HG03108 (cell line): Measurements from ENCODE around the gene SNX5.

Source experiments
- ATAC-seq: cut with Tn5 transposase; IDR thresholded peaks from one replicate; pipeline ENCODE4 v1.9.1; 2021; ENCODE audit warnings: moderate library complexity; ENCODE audit not compliant: unreplicated experiment

The SNX5 gene

DNA sequence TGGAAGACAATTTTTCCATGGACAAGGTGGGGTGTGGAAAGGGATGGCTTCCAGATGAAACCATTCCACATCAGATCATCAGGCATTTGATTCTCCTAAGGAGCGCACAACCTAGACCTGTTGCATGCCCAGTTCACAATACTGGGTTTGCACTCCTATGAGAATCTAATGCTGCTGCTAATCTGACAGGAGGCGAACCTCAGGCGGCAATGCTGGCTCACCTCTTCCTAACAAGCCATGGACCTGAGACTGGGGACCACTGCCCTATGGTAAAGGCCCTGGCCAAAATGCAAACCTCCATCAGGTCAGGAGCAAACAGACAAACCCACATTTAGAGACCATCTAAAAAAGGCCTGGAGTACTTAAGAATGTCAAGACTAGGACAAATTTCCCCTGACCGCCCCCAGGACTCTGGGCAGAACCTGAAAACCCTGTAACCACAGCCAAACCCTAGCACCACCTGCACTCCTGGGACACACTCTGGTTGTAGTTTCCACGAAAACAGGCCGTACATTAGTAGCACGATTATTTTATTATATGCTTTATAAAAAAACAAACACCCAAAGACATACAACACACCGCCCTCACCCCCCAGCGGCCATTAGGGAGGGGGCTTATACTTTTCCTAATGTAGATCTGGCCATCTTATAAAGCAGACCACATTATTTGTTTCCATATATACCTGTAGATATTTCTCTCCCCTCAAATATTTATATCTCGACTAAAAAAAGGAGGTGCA lies 27.3 kb downstream of the SNX5 start:
- no peak for ATAC-seq

DNA sequence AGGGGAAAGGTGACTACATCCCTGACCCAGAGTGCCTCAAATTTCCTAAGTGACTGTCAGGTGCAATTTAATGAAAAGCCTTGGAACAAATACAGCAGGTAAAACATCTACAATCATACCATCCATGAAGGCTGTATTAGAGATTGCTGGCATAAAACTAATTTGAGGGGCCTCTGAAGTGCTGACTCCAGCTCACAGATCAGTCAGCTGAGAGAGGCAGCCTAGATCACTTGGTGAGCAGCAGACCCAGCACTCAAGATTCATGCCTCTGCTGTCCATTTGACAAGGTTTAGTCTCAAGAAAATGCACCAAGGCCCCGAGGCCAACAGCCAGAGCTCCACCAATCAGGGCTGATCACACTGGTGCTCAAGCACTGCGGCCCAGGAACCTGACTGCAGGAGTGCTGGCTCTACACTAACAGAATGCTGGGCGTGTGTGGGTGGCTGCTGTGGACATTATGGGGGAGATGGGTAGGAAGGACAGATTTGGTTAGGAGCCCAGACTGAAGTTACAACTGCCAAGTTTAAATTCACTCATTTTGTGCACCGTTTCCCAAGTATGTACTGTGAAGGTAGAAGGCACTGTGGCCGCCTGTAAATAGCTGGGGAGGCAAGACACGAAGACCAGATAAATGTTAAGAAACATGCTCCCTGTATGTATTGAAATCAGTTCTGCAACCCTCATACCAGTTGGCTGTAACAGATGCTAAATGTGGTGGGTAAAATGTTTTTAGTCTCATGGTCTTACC lies 28.2 kb downstream of the SNX5 start:
- no peak for ATAC-seq

DNA sequence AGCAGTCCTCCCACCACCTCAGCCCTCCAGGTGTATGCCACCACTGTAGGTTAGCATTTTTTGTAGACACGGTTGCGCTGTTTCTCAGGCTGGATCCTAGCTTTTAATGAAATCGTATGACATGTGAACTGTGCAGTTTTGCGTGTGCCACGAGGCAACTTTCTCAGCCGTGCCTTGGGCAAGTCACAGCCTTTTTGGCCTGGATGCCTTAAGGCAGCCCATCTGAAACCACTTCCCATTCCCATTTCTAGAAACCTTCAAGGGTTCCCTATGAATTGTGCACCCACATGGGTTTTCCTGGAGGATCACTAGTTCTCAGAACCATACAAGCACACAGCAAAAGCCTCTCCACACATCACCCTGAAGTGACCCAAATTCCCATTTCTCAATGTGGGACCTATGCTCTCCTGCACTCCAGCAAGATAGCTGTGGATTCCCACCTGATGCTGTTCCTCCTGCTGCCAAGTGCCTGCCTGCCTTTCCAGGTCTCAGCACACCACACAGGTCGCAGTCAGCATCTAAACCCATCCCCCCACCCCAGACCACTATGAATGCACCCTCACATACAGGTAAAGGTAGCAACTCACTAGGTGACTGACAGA lies 28.9 kb downstream of the SNX5 start:
- ATAC-seq: no peak

DNA sequence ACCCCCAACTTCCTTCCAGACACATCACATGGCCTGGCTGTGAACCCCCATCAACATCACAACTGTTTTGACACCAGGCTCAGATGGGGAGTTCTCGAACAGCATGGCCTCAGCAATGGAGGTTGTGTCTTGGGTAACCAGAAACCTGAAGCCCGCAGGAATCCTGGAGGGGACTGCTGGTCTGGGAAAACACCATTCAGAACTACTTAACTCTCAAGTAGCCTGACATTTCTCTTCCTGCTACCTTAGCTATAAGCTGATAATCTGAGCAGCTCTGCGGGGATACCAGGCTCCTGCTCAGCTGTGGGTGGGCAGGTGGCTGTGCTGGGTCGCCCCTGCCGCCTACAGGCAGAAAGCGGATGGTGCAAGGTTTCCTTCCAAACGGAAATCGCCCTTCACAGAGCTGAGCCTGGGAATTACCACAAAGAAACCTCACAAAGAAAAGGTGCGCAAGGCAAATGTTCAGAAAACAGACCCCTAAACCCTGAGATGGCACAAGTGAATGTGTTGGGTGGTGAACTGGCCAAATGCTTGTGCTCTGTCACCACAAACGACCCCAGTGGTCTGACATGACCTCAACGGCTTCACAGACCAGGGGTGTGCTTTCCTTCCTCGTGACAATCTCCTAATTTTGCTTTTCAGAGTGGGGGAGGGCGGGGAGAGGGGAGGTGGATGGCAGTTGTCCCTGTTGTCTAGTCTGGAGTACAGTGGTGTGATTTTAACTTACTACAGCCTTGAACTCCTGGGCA lies 29.5 kb downstream of the SNX5 start:
- peak; percentile 76 for ATAC-seq

DNA sequence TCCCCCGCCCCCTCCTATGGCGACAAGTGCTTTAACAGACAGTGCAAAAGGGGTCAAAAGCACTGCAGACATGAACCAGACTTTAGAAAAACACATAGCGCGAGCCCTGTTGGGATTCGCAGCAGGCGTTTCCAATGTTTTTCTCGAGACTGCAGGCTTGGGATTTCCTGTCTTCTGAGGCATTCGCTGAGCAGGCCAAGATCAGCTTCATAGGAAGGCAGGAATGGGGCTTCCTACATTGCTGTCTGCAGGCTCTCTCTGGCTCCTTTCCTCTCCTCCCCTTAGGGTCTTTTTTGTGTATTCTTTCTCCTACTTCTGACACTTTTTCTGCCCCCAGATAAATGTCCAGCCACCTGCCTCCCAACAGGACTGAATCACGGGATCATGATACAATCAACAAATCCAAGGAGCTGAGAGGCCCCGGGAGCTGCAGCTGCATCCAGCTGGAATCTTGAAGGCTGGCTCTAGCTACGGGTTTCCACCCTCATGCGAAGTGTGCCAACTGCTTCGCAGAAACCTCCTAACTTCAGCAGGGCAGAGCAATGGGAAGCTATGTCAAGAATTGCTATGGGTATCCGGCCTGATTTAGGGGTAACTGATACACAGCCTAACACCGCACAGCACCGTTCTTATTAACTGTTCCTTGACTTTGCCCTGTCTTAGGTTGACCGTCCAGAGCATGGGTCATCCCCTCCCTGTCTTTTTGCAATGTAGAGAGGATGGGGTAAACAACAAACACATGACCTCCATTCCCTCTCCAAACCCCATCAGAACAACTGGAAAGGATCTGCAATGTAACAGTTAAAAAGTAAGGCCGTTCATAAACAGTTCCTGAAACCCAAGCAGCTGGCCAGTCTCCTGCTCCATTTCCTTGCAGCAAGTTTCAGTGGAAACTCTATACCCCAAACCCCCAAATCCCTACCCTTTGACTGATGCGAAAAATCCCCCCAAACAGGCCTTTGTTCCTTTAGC lies 31.5 kb downstream of the SNX5 start:
- ATAC-seq: no peak

DNA sequence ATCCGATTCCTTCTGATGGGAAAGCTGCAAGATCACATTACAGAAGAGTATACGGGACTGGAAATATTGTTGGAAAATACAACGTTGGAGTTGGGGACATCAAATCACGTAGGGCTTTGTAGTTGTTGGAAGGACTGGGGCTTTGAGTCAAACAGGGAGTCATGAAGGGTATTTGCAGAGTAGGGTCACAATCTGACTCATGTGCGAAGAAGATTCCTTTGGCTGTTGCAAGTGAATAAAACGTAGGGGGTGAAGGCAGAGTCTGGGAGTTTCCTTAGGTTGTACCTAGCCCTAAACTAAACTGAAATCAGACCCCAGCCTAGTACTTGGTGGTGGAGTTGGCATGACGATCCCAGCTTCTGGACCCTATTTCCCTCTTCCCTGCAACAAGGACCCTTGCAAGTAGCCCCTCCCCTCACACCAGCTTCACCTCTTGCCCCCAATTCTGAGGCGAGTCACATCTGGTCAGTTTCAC lies 32.3 kb downstream of the SNX5 start:
- ATAC-seq: no peak

DNA sequence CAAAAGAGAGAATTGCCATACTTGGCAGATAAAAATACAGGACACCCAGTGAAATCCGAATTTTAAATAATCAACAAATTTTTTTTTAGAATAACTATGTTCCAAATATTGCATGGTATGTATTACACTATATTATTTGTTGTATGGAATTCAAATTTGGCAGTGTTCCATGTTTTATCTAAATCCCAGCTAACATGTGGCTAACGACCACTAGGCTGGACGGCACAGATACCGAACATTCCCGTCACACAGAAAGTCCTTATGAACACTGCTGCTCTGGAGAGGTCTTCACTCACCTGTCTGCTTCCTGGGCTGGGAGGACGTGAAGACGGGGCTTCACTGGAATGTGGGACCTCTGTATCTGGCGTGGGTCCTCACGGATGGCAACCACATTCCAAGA lies 32.8 kb downstream of the SNX5 start:
- ATAC-seq: no peak

DNA sequence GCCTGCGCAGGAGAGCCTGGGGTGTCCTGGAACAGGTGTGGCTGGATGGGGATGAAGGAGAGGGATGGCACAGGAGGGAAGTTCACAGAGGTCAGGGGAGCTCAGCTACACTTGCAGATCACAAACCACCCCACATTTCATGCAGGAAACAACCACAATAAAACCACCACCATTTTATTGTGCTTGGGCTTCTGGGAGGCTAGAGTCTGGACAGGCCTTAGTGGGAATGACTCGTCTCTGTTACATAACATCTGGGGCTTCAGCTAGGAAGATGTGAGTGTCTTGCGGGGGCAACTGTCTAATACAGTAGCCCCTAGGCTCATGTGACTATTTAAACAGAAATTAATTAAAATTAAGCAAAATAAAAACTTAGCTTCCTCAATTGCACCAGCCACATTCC lies 33.4 kb downstream of the SNX5 start:
- no peak for ATAC-seq

DNA sequence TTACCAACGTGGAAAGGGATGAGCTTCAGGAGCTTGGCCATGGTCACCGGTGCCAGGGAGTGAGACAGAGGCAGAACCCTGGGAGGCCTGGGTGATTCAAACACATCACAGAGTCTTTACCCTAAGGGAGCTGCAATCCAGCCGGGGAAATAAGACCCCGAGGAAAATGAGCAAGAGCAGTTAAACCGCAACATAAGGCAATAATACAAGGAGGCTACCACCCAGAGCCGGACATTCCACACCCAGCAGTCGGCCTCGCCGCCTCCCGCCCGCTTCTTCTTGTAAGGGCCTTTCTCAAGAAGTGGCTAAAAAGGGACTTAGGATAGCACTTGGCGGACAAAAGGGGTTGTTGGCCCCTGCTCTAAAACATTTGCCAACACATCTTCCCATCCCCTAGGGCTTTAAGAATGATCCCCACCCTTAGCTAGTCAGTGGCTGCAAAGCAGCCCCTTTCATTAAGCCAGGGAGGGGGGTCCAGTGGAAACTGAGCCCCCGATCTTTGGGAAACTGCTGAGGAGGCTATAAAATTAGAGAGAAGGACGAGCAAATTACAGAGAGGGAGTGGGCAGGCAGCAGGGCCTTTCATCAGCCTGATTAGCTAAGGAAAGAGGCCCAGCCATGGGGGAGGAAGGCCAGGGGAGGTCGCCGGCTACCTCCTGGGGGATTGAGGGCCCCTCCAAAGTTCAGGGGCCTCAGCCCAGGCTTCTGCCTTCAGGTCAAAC lies 34.3 kb downstream of the SNX5 start:
- no peak for ATAC-seq

DNA sequence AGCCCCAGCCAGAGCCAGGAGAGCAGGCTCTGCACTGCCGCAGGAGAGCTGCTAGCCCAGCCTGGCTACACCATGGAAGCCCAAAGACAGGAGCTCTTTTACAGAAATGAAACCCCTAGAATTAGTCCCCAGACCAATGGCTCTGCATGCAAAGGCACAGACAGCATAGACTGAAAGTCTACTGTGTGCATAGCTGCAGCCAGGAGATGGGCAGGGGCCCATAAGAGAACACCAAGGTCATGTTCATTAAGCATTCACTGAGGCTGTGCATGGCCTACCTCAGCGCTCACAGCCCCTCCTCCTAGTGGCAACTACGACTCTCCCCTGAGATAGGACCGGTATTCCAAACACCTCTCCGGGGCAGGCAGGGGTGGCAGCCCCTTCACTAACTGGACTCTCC lies 34.9 kb downstream of the SNX5 start:
- ATAC-seq: no peak

DNA sequence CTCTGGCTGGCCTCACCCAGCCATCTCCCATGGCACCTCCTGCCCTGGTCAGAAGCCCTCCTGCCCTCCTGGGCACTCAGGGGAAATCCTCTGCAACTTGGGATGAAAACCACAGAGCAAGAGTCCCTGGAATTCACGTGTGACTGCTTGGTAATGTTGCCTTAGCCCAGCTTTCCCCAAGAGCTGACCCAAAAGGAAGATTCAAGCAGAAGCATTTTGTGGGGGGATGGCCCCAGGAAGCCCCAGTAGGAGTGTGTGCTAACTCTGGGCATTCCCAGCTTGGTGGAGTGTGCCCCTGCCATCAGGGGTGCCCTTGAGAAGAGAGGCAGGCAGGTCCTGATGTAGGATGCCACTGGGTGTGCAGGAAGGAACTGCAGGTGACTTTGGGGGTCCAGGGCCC lies 35.5 kb downstream of the SNX5 start:
- no peak for ATAC-seq

DNA sequence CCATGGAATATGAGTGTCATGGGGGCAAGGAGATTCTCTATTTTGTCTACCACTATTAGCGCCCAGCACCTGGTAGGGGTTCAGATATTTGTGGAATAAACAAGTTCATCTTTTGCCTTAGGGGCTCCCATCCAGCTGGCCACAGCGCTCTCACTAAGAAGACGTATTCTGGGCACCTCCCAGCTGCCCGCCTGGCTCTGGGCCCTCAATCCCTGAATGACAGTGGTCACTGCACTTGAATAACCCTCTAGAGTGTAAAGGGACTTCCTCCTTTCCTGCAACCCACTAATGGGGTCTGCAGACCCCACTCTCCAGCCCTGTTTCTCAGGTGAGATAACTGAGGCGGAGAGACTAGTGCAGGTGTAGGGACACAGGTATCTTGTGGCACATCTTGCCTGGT lies 36.2 kb downstream of the SNX5 start:
- no peak for ATAC-seq

DNA sequence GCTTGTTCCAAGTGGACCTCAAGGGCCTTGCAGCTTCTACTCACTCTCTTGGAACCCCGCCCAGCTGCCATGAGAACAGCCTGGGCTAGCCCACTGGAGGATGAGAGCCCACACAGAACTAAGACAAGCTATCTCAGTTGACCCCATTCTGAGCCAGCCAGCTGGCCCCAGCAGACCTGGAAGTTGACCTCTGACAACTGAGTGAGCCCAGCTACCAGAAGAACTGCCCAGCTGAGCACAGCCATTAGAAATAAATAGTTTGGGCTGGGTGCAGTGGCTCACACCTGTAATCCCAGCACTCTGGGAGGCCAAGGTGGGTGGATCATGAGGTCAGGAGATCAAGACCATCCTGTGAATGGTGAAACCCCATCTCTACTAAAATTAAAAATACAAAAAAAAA lies 37.1 kb downstream of the SNX5 start:
- no peak for ATAC-seq

DNA sequence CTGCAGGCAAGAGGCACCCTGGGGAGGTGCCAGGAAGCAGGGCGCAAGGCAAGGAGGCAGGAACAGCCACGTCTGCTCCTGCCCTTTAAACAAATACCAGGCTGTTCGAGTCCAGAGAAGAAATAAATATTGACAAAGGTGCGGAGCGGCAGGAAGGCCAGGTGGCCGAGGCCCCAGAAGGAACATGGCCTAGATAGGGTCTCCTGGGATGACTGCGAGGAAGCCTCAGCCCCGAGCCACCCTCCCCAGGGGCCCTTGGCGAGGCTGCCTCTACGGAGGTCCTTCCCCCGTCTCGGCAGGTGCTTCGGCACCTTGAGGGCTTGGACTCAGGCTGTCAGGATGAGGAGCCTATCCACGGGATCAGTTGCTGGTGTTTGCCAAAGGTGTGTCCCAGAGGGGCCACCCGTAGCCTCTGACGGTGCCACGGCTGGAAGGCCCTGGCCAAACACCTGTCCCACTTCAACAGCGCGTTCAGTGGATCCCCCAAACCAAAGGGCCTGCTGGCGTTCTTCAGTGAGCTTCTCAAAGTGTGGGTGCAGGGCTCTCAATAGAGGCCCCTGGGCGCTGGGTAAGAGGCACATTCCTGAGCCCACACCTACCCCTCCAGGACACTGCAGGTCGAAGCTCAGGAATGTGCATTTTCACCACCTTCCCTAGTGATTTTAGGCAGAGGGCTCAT lies 39.8 kb downstream of the SNX5 start:
- no peak for ATAC-seq

DNA sequence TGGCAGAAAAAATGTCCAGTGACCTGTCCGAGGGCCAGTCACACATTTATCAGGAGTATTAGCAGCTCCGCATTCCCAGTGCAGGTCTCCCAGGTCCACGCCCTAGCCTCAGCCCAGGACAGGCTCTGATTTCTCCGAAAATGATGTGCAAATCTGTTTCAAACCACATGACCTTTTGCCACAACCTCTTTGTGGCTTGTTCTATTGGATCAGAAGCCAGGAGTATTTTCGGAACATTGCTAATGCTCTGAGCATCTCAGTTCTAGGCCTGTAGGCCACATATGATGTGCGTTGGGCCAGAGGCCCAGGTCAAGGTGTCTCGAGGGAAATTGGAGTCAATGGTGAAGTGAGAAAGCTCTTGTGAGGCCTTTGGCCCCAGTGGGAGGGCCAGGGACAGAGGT lies 40.4 kb downstream of the SNX5 start:
- ATAC-seq: no peak

DNA sequence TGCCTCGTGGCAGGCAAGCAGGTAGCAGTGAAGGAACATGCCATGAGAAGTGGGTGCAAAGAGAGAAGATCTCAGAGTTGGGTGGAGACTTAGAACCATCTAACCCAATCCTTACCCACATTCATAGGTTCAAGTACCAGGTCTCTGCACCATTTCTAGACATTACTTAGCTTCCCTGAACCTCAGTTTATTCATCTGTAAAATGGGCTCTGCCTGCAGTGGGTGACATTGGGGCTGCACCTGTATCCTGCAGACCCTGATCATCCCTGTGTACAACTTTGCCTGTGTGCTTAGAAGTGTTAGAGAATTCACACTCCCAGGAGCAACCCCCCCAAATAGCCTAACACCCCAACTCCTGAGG lies 42.7 kb downstream of the SNX5 start:
- ATAC-seq: no peak

DNA sequence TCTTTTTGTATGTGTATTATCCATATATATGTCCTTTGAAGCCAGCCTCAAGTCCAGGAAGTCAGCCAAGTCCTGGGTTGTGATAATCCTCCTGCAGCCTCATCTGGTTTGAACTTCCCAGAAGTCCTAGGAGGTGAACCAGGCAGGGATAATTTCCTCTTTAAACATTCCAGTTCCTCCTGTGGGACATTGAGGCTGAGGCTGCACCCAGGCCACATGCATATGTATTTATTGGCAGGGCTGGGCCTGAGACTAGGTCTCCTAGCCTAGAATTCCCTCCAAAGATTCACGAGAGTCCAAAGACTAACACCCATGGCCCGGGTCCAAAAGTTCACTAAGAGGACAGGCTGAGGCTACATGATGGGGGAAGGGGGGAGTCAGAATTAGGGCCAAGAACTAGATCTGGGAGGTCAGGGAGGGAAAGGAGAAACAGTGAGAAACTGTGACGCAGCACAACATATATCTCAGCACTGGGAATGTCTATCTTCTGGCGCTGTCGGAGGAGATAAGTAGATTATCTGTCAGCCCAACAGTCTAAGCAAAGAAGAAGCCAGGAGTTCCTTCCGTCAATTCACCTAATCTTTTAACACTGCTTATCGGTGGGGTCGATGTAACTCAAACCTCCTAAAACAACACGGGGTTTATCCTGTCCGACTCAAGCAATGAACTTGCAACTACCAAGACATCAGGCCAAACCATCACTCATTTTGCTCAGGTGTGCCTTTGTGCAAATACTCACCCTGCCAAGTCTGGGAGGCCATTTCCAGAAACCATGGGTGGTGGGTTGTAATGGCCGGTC lies 43.3 kb downstream of the SNX5 start:
- ATAC-seq: no peak

DNA sequence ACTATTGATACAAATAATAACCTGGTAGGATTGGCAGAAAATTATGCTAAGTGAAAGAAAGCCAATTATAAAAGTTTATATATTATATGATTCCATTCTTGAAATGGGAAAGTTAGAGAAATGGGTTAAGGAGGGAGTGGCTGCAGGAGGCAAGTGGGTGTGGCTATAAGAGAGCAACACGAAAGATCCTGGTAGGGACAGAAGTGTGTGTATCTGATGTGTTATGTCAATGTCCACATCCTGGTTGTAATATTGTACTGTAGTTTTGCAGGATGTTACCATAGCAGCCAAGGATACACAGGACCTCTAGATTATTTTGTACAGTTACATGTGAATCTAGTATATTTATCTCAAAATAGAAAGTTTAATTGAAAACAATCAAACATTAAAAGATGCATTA lies 46.8 kb downstream of the SNX5 start:
- ATAC-seq: no peak
